HL-60 (cell line): ENCODE measurements around the gene HTR3E.
"Not testable (repeated sequence)": the region's sequence is repeated elsewhere in the genome, so short reads cannot be mapped to it uniquely, and the experiment has no call there.

Experiments
- DNase-seq, 2 experiments: peaks; one replicate each; pipeline ENCODE4 v3.0.0-alpha.2; 2010 to 2020; ENCODE audit warnings: low read depth in 1 of 2, low spot score in 1 of 2
- H3K27ac ChIP-seq: fragments of 250-450 bp; sonication (Bioruptor Pico); replicated peaks from 2 replicates; pipeline ENCODE4 v1.5.1; 2020; ENCODE audit warnings: mild to moderate bottlenecking, moderate library complexity
- H3K27me3 ChIP-seq: fragments of 250-450 bp; sonication (Bioruptor Pico); 2 replicates; pipeline ENCODE4 v1.5.1; 2021; ENCODE audit warnings: mild to moderate bottlenecking, moderate library complexity; ENCODE audit not compliant: insufficient read depth, poor library complexity, severe bottlenecking
- H3K4me3 ChIP-seq: replicated peaks from 2 replicates; pipeline ENCODE4 v1.5.1; 2011; ENCODE audit warnings: mild to moderate bottlenecking, control low read depth, low read length; ENCODE audit not compliant: insufficient read depth
- GABPA ChIP-seq: IDR thresholded peaks from 2 replicates; pipeline ENCODE4 v1.6.1; 2012; ENCODE audit warnings: low read depth
- POLR2AphosphoS5 ChIP-seq: IDR thresholded peaks from 2 replicates; pipeline ENCODE4 v1.6.1; 2012; ENCODE audit warnings: low read depth
- REST ChIP-seq: IDR thresholded peaks from 2 replicates; pipeline ENCODE4 v1.6.1; 2012; ENCODE audit warnings: low read depth; ENCODE audit not compliant: insufficient replicate concordance
- SPI1 ChIP-seq: IDR thresholded peaks from 2 replicates; pipeline ENCODE4 v1.6.1; 2012; ENCODE audit warnings: low read depth, mild to moderate bottlenecking, borderline replicate concordance
- TF ChIP-seq, protein P1 (sequence below): IDR thresholded peaks from one replicate; pipeline ENCODE4 v1.5.1; 2011; ENCODE audit warnings: low read length, control low read depth, inconsistent platforms; ENCODE audit not compliant: insufficient read depth

HTR3E gene

DNA sequence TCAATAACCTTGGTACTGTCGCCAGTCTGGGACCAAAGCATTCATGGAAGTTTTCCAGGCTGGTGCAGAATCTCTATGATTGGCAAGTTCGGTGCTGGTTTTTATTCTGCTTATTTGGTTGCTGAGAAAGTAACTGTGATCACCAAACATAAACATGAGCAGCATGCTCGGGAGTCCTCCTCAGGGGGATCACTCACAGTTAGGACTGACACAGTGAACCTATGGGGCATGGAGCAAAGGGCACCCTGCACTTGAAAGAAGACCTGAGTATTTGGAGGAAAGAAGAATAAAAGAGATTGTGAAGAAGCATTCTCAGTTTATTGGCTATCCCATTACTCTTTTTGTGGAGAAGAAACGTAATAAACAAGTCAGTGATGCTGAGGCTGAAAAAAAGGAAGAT, 19.2 kb downstream of the HTR3E start:
- Histone ChIP-seq H3K4me3 (no peak overlapping the region), H3K27ac (no peak overlapping the region), H3K27me3 (no peaks in the 10 kb centered on the region)
- TF ChIP-seq REST (no peak), GABPA (no peak), SPI1 (no peak)
- TF ChIP-seq, protein P1, sequence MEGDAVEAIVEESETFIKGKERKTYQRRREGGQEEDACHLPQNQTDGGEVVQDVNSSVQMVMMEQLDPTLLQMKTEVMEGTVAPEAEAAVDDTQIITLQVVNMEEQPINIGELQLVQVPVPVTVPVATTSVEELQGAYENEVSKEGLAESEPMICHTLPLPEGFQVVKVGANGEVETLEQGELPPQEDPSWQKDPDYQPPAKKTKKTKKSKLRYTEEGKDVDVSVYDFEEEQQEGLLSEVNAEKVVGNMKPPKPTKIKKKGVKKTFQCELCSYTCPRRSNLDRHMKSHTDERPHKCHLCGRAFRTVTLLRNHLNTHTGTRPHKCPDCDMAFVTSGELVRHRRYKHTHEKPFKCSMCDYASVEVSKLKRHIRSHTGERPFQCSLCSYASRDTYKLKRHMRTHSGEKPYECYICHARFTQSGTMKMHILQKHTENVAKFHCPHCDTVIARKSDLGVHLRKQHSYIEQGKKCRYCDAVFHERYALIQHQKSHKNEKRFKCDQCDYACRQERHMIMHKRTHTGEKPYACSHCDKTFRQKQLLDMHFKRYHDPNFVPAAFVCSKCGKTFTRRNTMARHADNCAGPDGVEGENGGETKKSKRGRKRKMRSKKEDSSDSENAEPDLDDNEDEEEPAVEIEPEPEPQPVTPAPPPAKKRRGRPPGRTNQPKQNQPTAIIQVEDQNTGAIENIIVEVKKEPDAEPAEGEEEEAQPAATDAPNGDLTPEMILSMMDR, result no peak
- no peak for DNase-seq

- TF ChIP-seq REST (no peak), GABPA (no peak), SPI1 (no peak), POLR2AphosphoS5 (no peak)
- TF ChIP-seq, protein P1, result no peak
- Histone ChIP-seq H3K27ac (no peak overlapping the region), H3K4me3 (no peak overlapping the region), H3K27me3 (no peaks in the 10 kb centered on the region)
- DNase-seq, result no peak
These were observed 20.8 kb downstream of the HTR3E start for GRCh38 chr3:184117636-184118035.

DNA sequence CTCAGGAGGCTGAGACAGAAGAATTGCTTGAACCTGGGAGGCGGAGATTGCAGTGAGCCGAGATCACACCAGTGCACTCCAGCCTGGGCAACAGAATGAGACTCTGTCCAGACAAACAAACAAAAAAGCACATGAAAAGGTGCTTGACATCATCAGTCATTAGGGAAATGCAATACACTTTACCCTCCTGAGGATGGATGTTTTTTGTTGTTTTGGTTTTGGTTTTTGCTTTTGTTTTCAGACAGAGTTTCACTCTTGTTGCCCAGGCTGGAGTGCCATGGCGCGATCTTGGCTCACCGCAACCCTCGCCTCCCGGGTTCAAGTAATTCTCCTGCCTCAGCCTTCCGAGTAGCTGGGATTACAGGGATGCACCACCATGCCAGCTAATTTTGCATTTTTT, 24.2 kb downstream of the HTR3E start:
- not testable (repeated sequence) for DNase-seq, H3K27me3 ChIP-seq, H3K27ac ChIP-seq, H3K4me3 ChIP-seq

DNA sequence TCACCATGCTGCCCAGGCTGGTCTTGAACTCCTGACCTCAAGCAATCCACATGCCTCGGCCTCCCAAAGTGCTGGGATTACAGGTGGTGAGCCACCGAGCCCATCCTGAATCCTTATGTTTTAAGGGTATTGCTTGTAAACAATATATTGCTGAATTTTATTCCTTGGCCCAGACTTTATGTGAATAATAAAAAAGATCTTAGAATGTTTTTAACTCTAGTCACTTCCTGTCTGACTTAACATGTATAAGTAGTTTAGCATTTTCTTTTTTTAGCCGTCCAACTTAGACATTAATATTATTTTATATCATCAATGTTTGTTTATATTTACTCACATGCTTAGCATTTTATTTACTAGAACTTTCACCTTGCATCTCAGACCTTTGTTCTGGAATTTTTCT, 29.1 kb downstream of the HTR3E start:
- no peak for TF ChIP-seq SPI1
- no peak for TF ChIP-seq REST
- no peak for TF ChIP-seq GABPA
- TF ChIP-seq POLR2AphosphoS5, result no peak
- TF ChIP-seq, protein P1, result no peak
- Histone ChIP-seq H3K27ac (no peak overlapping the region), H3K4me3 (no peak overlapping the region), H3K27me3 (no peaks in the 10 kb centered on the region)
- no peak for DNase-seq
